ENCODE results near the gene NMD3. TPM values are rescaled to one million over a fixed set of nuclear protein-coding genes. Genes with fewer than 3 reads are reported as not detected.
A peak's percentile ranks its signal among the peaks of the same experiment; 100 is the strongest.

The NMD3 gene
- polyA plus RNA-seq, 3 donors: 16.8 to 30.0 (median 20.7) TPM

DNA sequence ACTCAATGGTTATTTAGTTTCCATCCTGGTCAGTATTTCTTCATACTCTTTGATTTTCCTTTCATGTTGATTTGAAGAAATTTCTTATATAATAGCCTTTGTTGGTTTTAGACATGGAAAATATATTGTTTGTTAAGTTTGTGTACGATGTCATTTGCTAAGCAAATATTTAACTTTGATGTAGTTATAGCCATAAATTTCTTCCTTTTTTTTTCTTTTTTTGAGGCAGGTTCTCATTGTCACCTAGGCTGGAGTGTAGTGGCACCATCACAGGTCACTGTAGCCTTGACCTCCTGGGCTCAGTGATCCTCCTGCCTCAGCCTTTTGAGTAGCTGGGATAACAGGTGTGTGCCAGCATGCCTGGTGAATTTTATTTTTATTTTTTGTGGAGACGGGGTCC is 51.4 kb downstream of the NMD3 start:
- Histone ChIP-seq H3K9me3 (replicated peaks in 1 of 2; ENCODE audit: control insufficient read depth in 1 of 2, insufficient read depth in 1 of 2, low read length in 2 of 2) (peaks cover under 1 to 2% of the 10 kb centered on the region in 2 donors), H3K27me3 (ENCODE audit: control insufficient read depth in 2 of 2, insufficient read depth in 2 of 2, low read length in 2 of 2) (no peaks in the 10 kb centered on the region), H2AFZ (ENCODE audit: insufficient read depth, low read depth, low read length, poor library complexity, severe bottlenecking) (no peak overlapping the region), H3K36me3 (replicated peaks in 1 of 2; ENCODE audit: control insufficient read depth in 1 of 2, insufficient read depth in 2 of 2, low read length in 2 of 2) (no peaks in the 10 kb centered on the region), H3K4me2 (replicated peaks; ENCODE audit: extremely low read depth, low read length, poor library complexity, severe bottlenecking) (no peak overlapping the region), H3K4me1 (ENCODE audit: control insufficient read depth in 1 of 2, insufficient read depth in 2 of 2, low read length in 2 of 2) (no peaks in the 10 kb centered on the region), H3K79me2 (ENCODE audit: insufficient read depth, low read length) (no peaks in the 10 kb centered on the region), H3K27ac (ENCODE audit: low read depth in 1 of 2, low read length in 2 of 2) (no peak overlapping the region), H3K4me3 (replicated peaks in 1 of 3; ENCODE audit: low read depth in 2 of 3, low read length in 3 of 3) (no peak overlapping the region), H4K20me1 (ENCODE audit: insufficient read depth, low read length) (no peaks in the 10 kb centered on the region), H3K9ac (ENCODE audit: insufficient read depth, low read length, poor library complexity, severe bottlenecking) (no peak overlapping the region)
- no CpG with 5 or more reads among the region's 2 CpGs for WGBS (ENCODE audit: insufficient coverage)
- Mint-ChIP-seq H3K36me3 (peaks cover 1 to 14% of the 10 kb centered on the region in 2 donors), H3K27me3 (ENCODE audit: low read depth in 3 of 3) (peaks cover 0 to 2% (median 0%) of the 10 kb centered on the region in 3 donors), H3K9me3 (peaks cover 2 to 7% (median 4%) of the 10 kb centered on the region in 7 donors), H3K4me1 (no peaks in the 10 kb centered on the region), H3K27ac (no peak overlapping the region), H3K4me3 (no peak overlapping the region)
- TF ChIP-seq, protein P1, sequence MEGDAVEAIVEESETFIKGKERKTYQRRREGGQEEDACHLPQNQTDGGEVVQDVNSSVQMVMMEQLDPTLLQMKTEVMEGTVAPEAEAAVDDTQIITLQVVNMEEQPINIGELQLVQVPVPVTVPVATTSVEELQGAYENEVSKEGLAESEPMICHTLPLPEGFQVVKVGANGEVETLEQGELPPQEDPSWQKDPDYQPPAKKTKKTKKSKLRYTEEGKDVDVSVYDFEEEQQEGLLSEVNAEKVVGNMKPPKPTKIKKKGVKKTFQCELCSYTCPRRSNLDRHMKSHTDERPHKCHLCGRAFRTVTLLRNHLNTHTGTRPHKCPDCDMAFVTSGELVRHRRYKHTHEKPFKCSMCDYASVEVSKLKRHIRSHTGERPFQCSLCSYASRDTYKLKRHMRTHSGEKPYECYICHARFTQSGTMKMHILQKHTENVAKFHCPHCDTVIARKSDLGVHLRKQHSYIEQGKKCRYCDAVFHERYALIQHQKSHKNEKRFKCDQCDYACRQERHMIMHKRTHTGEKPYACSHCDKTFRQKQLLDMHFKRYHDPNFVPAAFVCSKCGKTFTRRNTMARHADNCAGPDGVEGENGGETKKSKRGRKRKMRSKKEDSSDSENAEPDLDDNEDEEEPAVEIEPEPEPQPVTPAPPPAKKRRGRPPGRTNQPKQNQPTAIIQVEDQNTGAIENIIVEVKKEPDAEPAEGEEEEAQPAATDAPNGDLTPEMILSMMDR (IDR thresholded peaks at IDR 0.05): no peak
- DNase-seq: no peak
- intact Hi-C loops (cut with micrococcal nuclease): loop anchor here (2.0 to 10.0 kb wide), 5 partner anchors 135 to 568 kb away; no protein-coding TSS in a partner anchor

DNA sequence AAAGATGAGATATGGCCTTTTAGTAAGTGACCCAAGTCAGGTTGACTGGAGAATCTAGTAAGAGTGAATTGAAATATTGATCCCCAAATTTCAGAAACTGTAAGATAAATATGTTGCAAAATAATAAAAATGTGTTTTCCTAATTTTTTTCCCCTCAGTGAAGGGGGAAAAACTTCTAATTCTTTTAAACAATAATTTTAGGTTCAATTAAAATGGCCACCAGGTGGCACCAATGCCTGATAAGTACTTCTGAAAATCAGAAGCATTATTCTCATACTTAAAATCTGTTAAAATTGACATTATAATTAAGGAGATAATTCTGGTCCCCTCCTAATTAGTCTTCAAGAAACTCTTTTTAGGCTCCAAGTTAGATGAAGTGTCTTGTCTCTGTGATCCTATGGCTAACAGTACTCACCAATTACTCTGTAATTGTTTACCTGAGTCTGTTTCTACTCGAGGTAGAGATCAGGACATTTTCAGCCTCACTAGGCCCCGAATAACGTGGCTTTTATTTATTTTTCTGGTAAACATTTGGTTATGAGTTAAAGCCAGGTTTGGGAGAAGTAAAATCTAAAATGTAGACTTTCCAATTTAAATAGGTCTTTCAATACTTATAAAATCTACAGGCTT is 52.6 kb downstream of the NMD3 start:
- H3K9me3 Mint-ChIP-seq: peaks cover 4 to 18% (median 14%) of the 10 kb centered on the region in 7 donors

More for the DNA sequence above, 52.6 kb downstream of the NMD3 start:
- Histone ChIP-seq H3K4me3 (replicated peaks in 1 of 3; ENCODE audit: low read depth in 2 of 3, low read length in 3 of 3) (no peak overlapping the region), H3K79me2 (ENCODE audit: insufficient read depth, low read length) (no peaks in the 10 kb centered on the region), H3K9ac (ENCODE audit: insufficient read depth, low read length, poor library complexity, severe bottlenecking) (no peak overlapping the region), H3K9me3 (replicated peaks in 1 of 2; ENCODE audit: control insufficient read depth in 1 of 2, insufficient read depth in 1 of 2, low read length in 2 of 2) (peaks cover 6 to 14% of the 10 kb centered on the region in 2 donors), H4K20me1 (ENCODE audit: insufficient read depth, low read length) (no peaks in the 10 kb centered on the region), H3K27me3 (ENCODE audit: control insufficient read depth in 2 of 2, insufficient read depth in 2 of 2, low read length in 2 of 2) (no peaks in the 10 kb centered on the region), H3K4me2 (replicated peaks; ENCODE audit: extremely low read depth, low read length, poor library complexity, severe bottlenecking) (no peak overlapping the region), H3K4me1 (ENCODE audit: control insufficient read depth in 1 of 2, insufficient read depth in 2 of 2, low read length in 2 of 2) (no peaks in the 10 kb centered on the region), H2AFZ (ENCODE audit: insufficient read depth, low read depth, low read length, poor library complexity, severe bottlenecking) (no peak overlapping the region), H3K27ac (ENCODE audit: low read depth in 1 of 2, low read length in 2 of 2) (no peak overlapping the region), H3K36me3 (replicated peaks in 1 of 2; ENCODE audit: control insufficient read depth in 1 of 2, insufficient read depth in 2 of 2, low read length in 2 of 2) (no peaks in the 10 kb centered on the region)
- Mint-ChIP-seq H3K27ac (no peak overlapping the region), H3K27me3 (ENCODE audit: low read depth in 3 of 3) (peaks cover 0 to 2% (median 0%) of the 10 kb centered on the region in 3 donors), H3K4me3 (no peak overlapping the region), H3K36me3 (peaks cover 1 to 14% of the 10 kb centered on the region in 2 donors), H3K4me1 (no peaks in the 10 kb centered on the region)
- intact Hi-C loops (cut with micrococcal nuclease): loop anchor here (2.0 to 10.0 kb wide), 5 partner anchors 134 to 569 kb away; no protein-coding TSS in a partner anchor
- peak; percentile 12 to 63 (median 27) for DNase-seq
- WGBS (ENCODE audit: insufficient coverage): no CpG with 5 or more reads among the region's 3 CpGs
- TF ChIP-seq, protein P1 (IDR thresholded peaks at IDR 0.05): peak; percentile 79

All from CD14-positive monocyte (primary cell).